Keratinocyte (primary cell): ENCODE results near the gene INO80.

ENCODE experiments used
- EZH2 ChIP-seq: IDR thresholded peaks from one replicate; pipeline ENCODE4 v1.6.1; 2012; ENCODE audit warnings: inconsistent platforms, mild to moderate bottlenecking, low read length, moderate library complexity
- TF ChIP-seq, protein P1 (sequence below), 3 experiments: IDR thresholded peaks in 1 of 3; conservative IDR thresholded peaks in 1 of 3; optimal IDR thresholded peaks in 1 of 3; 2 replicates in 2 of 3; 3 replicates in 1 of 3; pipeline versions ENCODE3 to v1.5.1; 2011; ENCODE audit warnings: low read length in 3 of 3, mild to moderate bottlenecking in 3 of 3, moderate library complexity in 2 of 3, control low read depth in 1 of 3, inconsistent platforms in 1 of 3; ENCODE audit not compliant: insufficient read depth in 2 of 3; ENCODE audit errors: extremely low read depth in 1 of 3

DNA sequence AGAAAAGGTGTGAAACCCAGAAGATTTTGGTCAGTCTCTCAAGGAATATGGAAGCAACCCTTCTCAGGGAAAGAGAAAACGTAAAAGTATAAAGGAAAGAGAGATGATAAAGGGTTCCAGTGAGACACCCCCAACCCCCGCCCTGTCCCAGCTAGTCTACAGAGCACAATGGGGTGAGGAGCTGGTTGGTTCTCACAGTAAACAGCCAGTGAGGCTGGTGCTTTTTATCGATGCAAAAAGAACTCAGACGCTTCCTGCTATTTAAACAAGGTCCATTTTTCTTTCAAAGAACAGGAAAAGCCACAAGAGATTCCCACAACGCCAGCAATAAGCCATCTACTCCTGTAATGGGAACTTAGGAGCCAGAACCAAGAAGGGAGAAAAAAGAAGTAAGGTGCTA is 96.9 kb downstream of the INO80 start:
- TF ChIP-seq EZH2, result no peak
- TF ChIP-seq, protein P1, sequence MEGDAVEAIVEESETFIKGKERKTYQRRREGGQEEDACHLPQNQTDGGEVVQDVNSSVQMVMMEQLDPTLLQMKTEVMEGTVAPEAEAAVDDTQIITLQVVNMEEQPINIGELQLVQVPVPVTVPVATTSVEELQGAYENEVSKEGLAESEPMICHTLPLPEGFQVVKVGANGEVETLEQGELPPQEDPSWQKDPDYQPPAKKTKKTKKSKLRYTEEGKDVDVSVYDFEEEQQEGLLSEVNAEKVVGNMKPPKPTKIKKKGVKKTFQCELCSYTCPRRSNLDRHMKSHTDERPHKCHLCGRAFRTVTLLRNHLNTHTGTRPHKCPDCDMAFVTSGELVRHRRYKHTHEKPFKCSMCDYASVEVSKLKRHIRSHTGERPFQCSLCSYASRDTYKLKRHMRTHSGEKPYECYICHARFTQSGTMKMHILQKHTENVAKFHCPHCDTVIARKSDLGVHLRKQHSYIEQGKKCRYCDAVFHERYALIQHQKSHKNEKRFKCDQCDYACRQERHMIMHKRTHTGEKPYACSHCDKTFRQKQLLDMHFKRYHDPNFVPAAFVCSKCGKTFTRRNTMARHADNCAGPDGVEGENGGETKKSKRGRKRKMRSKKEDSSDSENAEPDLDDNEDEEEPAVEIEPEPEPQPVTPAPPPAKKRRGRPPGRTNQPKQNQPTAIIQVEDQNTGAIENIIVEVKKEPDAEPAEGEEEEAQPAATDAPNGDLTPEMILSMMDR (optimal IDR thresholded peaks at IDR 0.05 in 1 of 3, IDR thresholded peaks at IDR 0.05 in 1 of 3, conservative IDR thresholded peaks at IDR 0.05 in 1 of 3; ENCODE audit: extremely low read depth in 1 of 3, insufficient read depth in 2 of 3, low read length in 3 of 3), result no peak
